Bone marrow (tissue), 2 donors: ENCODE data around the gene PTPN21.
"Not testable (repeated sequence)": the region's sequence is repeated elsewhere in the genome, so short reads cannot be mapped to it uniquely, and the experiment has no call there.

ENCODE experiments used
- DNase-seq, 2 donors: peaks; one replicate each; lab custom pipeline; 2025; lab: John Stamatoyannopoulos, UW

PTPN21 gene

GRCh38 chr14:88551980-88552431, 2.8 kb downstream of the PTPN21 start:
- DNase-seq, result no peak

GRCh38 chr14:88551094-88551870, 3.5 kb downstream of the PTPN21 start:
- DNase-seq, result no peak

GRCh38 chr14:88550078-88550477, 4.7 kb downstream of the PTPN21 start:
- DNase-seq, result no peak

GRCh38 chr14:88547386-88547780, 7.4 kb downstream of the PTPN21 start:
- no peak for DNase-seq

GRCh38 chr14:88546621-88547385, 8.0 kb downstream of the PTPN21 start:
- no peak for DNase-seq

GRCh38 chr14:88545256-88545655, 9.6 kb downstream of the PTPN21 start:
- no peak for DNase-seq

GRCh38 chr14:88542857-88543795, 11.7 kb downstream of the PTPN21 start:
- no peak for DNase-seq

- no peak for DNase-seq
Measured at GRCh38 chr14:88541324-88541723, 13.5 kb downstream of the PTPN21 start.

GRCh38 chr14:88535813-88536212, 19.0 kb downstream of the PTPN21 start:
- no peak for DNase-seq

- DNase-seq, result no peak
Measured at GRCh38 chr14:88535149-88535548, 19.7 kb downstream of the PTPN21 start.

GRCh38 chr14:88533064-88533602, 21.7 kb downstream of the PTPN21 start:
- DNase-seq, result no peak

GRCh38 chr14:88529889-88530288, 24.9 kb downstream of the PTPN21 start:
- not testable (repeated sequence) for DNase-seq

- no peak for DNase-seq
Measured at GRCh38 chr14:88522393-88522792, 32.4 kb downstream of the PTPN21 start.

- no peak for DNase-seq
Measured at GRCh38 chr14:88521818-88522217, 33.0 kb downstream of the PTPN21 start.

GRCh38 chr14:88519907-88520306, 34.9 kb downstream of the PTPN21 start:
- DNase-seq, result no peak

- DNase-seq, result no peak
Measured at GRCh38 chr14:88518592-88519512, 36.0 kb downstream of the PTPN21 start.

- DNase-seq, result no peak
Measured at GRCh38 chr14:88516861-88517357, 37.9 kb downstream of the PTPN21 start.

GRCh38 chr14:88515499-88516221, 39.1 kb downstream of the PTPN21 start:
- DNase-seq, result no peak

- DNase-seq, result no peak
Measured at GRCh38 chr14:88507208-88507607, 47.6 kb downstream of the PTPN21 start.

GRCh38 chr14:88505621-88506020, 49.2 kb downstream of the PTPN21 start:
- no peak for DNase-seq
